SIG-M5 (cell line): ENCODE measurements around the gene OR51S1.
"Not testable (repeated sequence)": the region's sequence is repeated elsewhere in the genome, so short reads cannot be mapped to it uniquely, and the experiment has no call there.

Experiments
- DNase-seq: peaks from one replicate; lab custom pipeline; 2025; lab: John Stamatoyannopoulos, UW

OR51S1 gene

GRCh38 chr11:4848908-4849532 is at the start of gene OR51S1:
Gene OR51S1, minus strand, starts transcription at chr11:4849208. Its CDS starts 0 bp downstream, at chr11:4849208.
- DNase-seq: no peak

- DNase-seq: no peak
Observed at GRCh38 chr11:4891996-4892640, 43.1 kb upstream of the OR51S1 start.

- no peak for DNase-seq
Observed at GRCh38 chr11:4890279-4890678, 41.3 kb upstream of the OR51S1 start.

- no peak for DNase-seq
Observed at GRCh38 chr11:4887591-4887990, 38.6 kb upstream of the OR51S1 start.

GRCh38 chr11:4886186-4886585 is 37.2 kb upstream of the OR51S1 start:
- DNase-seq: no peak

- DNase-seq: no peak
Observed at GRCh38 chr11:4884361-4884760, 35.4 kb upstream of the OR51S1 start.

GRCh38 chr11:4882543-4882942 is 33.5 kb upstream of the OR51S1 start:
- DNase-seq: no peak

GRCh38 chr11:4881860-4882500 is 33.0 kb upstream of the OR51S1 start, which contains the start of gene OR51T1:
Gene OR51T1, plus strand, starts transcription at chr11:4881900. Its CDS starts 0 bp downstream, at chr11:4881900.
- DNase-seq: no peak

- DNase-seq: no peak
Observed at GRCh38 chr11:4881188-4881587, 32.2 kb upstream of the OR51S1 start.

GRCh38 chr11:4865855-4866254 is 16.8 kb upstream of the OR51S1 start:
- DNase-seq: no peak

GRCh38 chr11:4863876-4864275 is 14.9 kb upstream of the OR51S1 start:
- no peak for DNase-seq

GRCh38 chr11:4862447-4863236 is 13.6 kb upstream of the OR51S1 start:
- DNase-seq: no peak

- not testable (repeated sequence) for DNase-seq
Observed at GRCh38 chr11:4854286-4854685, 5.3 kb upstream of the OR51S1 start.

GRCh38 chr11:4851033-4851432 is 2.0 kb upstream of the OR51S1 start:
- no peak for DNase-seq

- no peak for DNase-seq
Observed at GRCh38 chr11:4839851-4840549, 9.0 kb downstream of the OR51S1 start.

- no peak for DNase-seq
Observed at GRCh38 chr11:4830909-4831308, 18.1 kb downstream of the OR51S1 start.

GRCh38 chr11:4830346-4830745 is 18.7 kb downstream of the OR51S1 start:
- no peak for DNase-seq

GRCh38 chr11:4826425-4826824 is 22.6 kb downstream of the OR51S1 start:
- no peak for DNase-seq

- no peak for DNase-seq
Observed at GRCh38 chr11:4825132-4825531, 23.9 kb downstream of the OR51S1 start.

GRCh38 chr11:4821021-4821420 is 28.0 kb downstream of the OR51S1 start, which contains the start of gene OR51F2:
Gene OR51F2, plus strand, starts transcription at chr11:4821321. Its CDS starts 101 bp downstream, at chr11:4821422.
- DNase-seq: no peak

- no peak for DNase-seq
Observed at GRCh38 chr11:4809246-4809645, 39.8 kb downstream of the OR51S1 start.

GRCh38 chr11:4808476-4808875 is 40.5 kb downstream of the OR51S1 start:
- no peak for DNase-seq
